MCF 10A (cell line): ENCODE measurements around the gene HIF1A. TPM values are rescaled to one million over a fixed set of nuclear protein-coding genes. Genes with fewer than 3 reads are reported as not detected.
"Not testable (repeated sequence)": the region's sequence is repeated elsewhere in the genome, so short reads cannot be mapped to it uniquely, and the experiment has no call there.

Experiments
- BruUV-seq: library from RNA; stranded (reverse); fragments of 400-500 nt; replicated peaks from 2 replicates; lab custom pipeline; 2021; lab: Mats Ljungman, UMichigan
- CTCF ChIA-PET: fragments of 300-600 bp; sonication (Branson Sonifier 250); formaldehyde crosslinking; extraction: SDS; loops from one replicate; lab custom pipeline; 2021; ENCODE audit warnings: antibody characterized with exemption, inconsistent platforms; lab: Yijun Ruan, JAX
- POLR2A ChIA-PET: fragments of 300-600, 350-650 bp; sonication (Branson Sonifier 250); formaldehyde crosslinking; extraction: SDS; loops from one replicate; lab custom pipeline; 2020; ENCODE audit warnings: antibody characterized with exemption, inconsistent platforms; lab: Yijun Ruan, JAX
- DNase-seq: peaks from one replicate; pipeline ENCODE4 v3.0.0-alpha.2; 2018; ENCODE audit not compliant: unreplicated experiment
- H3K27ac Mint-ChIP-seq: one replicate; pipeline ENCODE4 v1.8.0; 2022; ENCODE audit warnings: mild to moderate bottlenecking, low read depth, mixed read lengths; ENCODE audit not compliant: unreplicated experiment
- H3K27me3 Mint-ChIP-seq: one replicate; pipeline ENCODE4 v1.8.0; 2022; ENCODE audit warnings: mixed read lengths; ENCODE audit not compliant: insufficient read depth, unreplicated experiment
- H3K36me3 Mint-ChIP-seq: one replicate; pipeline ENCODE4 v1.8.0; 2022; ENCODE audit warnings: mild to moderate bottlenecking, moderate library complexity, mixed read lengths; ENCODE audit not compliant: insufficient read depth, unreplicated experiment
- H3K4me1 Mint-ChIP-seq: one replicate; pipeline ENCODE4 v1.8.0; 2022; ENCODE audit warnings: mixed read lengths; ENCODE audit not compliant: insufficient read depth, unreplicated experiment
- H3K4me3 Mint-ChIP-seq: one replicate; pipeline ENCODE4 v1.8.0; 2022; ENCODE audit warnings: mild to moderate bottlenecking, moderate library complexity, mixed read lengths; ENCODE audit not compliant: unreplicated experiment
- H3K9me3 Mint-ChIP-seq: one replicate; pipeline ENCODE4 v1.8.0; 2022; ENCODE audit warnings: mixed read lengths; ENCODE audit not compliant: unreplicated experiment
- CTCF ChIP-seq: fragments of 200-600 bp; IDR thresholded peaks from one replicate; pipeline ENCODE4 v1.8.0; 2022; ENCODE audit warnings: antibody characterized with exemption, mild to moderate bottlenecking; ENCODE audit not compliant: unreplicated experiment
- intact Hi-C: fragments of 100-400 bp; cut with micrococcal nuclease; formaldehyde crosslinking; loops from 2 replicates; pipeline ENCODE4 v1.14.1; 2022
- total RNA-seq: library from RNA; stranded (reverse); gene quantifications from 2 replicates; pipeline ENCODE4 v1.2.3, GENCODE V29; 2022

Gene HIF1A
- total RNA-seq, 1 experiment from 2014 or later: 193 TPM

- CTCF ChIA-PET: interaction anchor here (0.7 kb wide), 2 partner anchors 21 to 135 kb away, joined by 3 to 4 read pairs; no protein-coding TSS in a partner anchor
These were observed 41.8 kb upstream of the HIF1A start for GRCh38 chr14:61653507-61653906.

GRCh38 chr14:61654026-61654425, 41.3 kb upstream of the HIF1A start:
- H3K9me3 Mint-ChIP-seq: no peaks in the 10 kb centered on the region
- peaks cover 15% of the 10 kb centered on the region for H3K4me1 Mint-ChIP-seq
- no peak for DNase-seq
- TF ChIP-seq CTCF: no peak
- intact Hi-C loops: no loop called here
- no peaks in the 10 kb centered on the region for H3K27me3 Mint-ChIP-seq
- no peak overlapping the region for H3K27ac Mint-ChIP-seq
- BruUV-seq: no TSS peak
- H3K4me3 Mint-ChIP-seq: no peak overlapping the region
- peaks cover 13% of the 10 kb centered on the region for H3K36me3 Mint-ChIP-seq
- ChIA-PET CTCF (interaction anchor here (0.6 kb wide), 1 partner anchor 65 kb away, joined by 3 read pairs; no protein-coding TSS in a partner anchor), POLR2A (interaction anchor here (1.0 to 1.4 kb wide), 4 partner anchors 23 to 91 kb away, joined by 3 to 5 read pairs (median 4); no protein-coding TSS in a partner anchor)

More at GRCh38 chr14:61653507-61653906, 41.8 kb upstream of the HIF1A start:
- TF ChIP-seq CTCF: no peak
- Mint-ChIP-seq H3K9me3 (no peaks in the 10 kb centered on the region), H3K36me3 (peaks cover 13% of the 10 kb centered on the region), H3K27me3 (no peaks in the 10 kb centered on the region), H3K4me3 (no peak overlapping the region), H3K27ac (no peak overlapping the region), H3K4me1 (peaks cover 15% of the 10 kb centered on the region)
- DNase-seq: peak; percentile 60
- intact Hi-C loops: no loop called here
- BruUV-seq: no TSS peak
- POLR2A ChIA-PET: interaction anchor here (0.7 to 1.4 kb wide), 6 partner anchors 23 to 129 kb away, joined by 3 to 5 read pairs (median 4); no protein-coding TSS in a partner anchor

- POLR2A ChIA-PET: interaction anchor here (1.1 kb wide), 1 partner anchor 40 kb away, joined by 5 read pairs; the partner anchor contains the start of gene HIF1A
These were observed 39.5 kb upstream of the HIF1A start for GRCh38 chr14:61655777-61656176.

GRCh38 chr14:61656341-61656740, 39.0 kb upstream of the HIF1A start:
- intact Hi-C loops: no loop called here
- DNase-seq: no peak
- Mint-ChIP-seq H3K36me3 (peaks cover 13% of the 10 kb centered on the region), H3K27me3 (no peaks in the 10 kb centered on the region), H3K9me3 (no peaks in the 10 kb centered on the region), H3K4me3 (no peak overlapping the region), H3K27ac (no peak overlapping the region), H3K4me1 (peaks cover 30% of the 10 kb centered on the region)
- TF ChIP-seq CTCF: no peak
- POLR2A ChIA-PET: interaction anchor here (0.7 to 1.6 kb wide), 3 partner anchors 8 to 94 kb away, joined by 3 to 9 read pairs (median 5); partner anchors contain the start of gene HIF1A
- no TSS peak for BruUV-seq
- CTCF ChIA-PET: interaction anchor here (0.6 to 0.7 kb wide), 3 partner anchors 19 to 74 kb away, joined by 3 to 4 read pairs (median 4); no protein-coding TSS in a partner anchor

More at GRCh38 chr14:61655777-61656176, 39.5 kb upstream of the HIF1A start:
- CTCF ChIA-PET: no interaction called here
- no peak for DNase-seq
- H3K36me3 Mint-ChIP-seq: peaks cover 13% of the 10 kb centered on the region
- peaks cover 24% of the 10 kb centered on the region for H3K4me1 Mint-ChIP-seq
- BruUV-seq: no TSS peak
- no peak for TF ChIP-seq CTCF
- H3K9me3 Mint-ChIP-seq: no peaks in the 10 kb centered on the region
- no peaks in the 10 kb centered on the region for H3K27me3 Mint-ChIP-seq
- H3K27ac Mint-ChIP-seq: no peak overlapping the region
- H3K4me3 Mint-ChIP-seq: no peak overlapping the region
- intact Hi-C loops: no loop called here

- Mint-ChIP-seq H3K4me1 (peaks cover 37% of the 10 kb centered on the region), H3K36me3 (peaks cover 11% of the 10 kb centered on the region)
- BruUV-seq, H3K27me3 Mint-ChIP-seq, H3K9me3 Mint-ChIP-seq, POLR2A ChIA-PET, DNase-seq, intact Hi-C loops, H3K27ac Mint-ChIP-seq, H3K4me3 Mint-ChIP-seq, CTCF ChIA-PET: not testable (repeated sequence)
These were observed 37.2 kb upstream of the HIF1A start for GRCh38 chr14:61658111-61658510.
